Natural killer cell (primary cell): Measurements from ENCODE around the gene MTFP1. TPM values are rescaled to one million over a fixed set of nuclear protein-coding genes. Genes with fewer than 3 reads are reported as not detected.

ENCODE experiments used
- ATAC-seq, 3 donors: fragments of 150-1000 bp in 2 of 3; fragments of 200-7000 bp in 1 of 3; cut with Tn5 transposase; 1 replicate in 1 of 3; 2 replicates in 2 of 3; pipeline ENCODE4 v1.10.0; 2021; ENCODE audit warnings: mild to moderate bottlenecking in 2 of 3, moderate library complexity in 2 of 3
- DNase-seq, 2 donors: peaks; one replicate each; pipeline versions ENCODE4 v3.0.0 to v3.0.0-alpha.2; 2013 to 2021; ENCODE audit warnings: mixed read lengths in 1 of 2
- H3K27ac ChIP-seq: one replicate; pipeline ENCODE4 v1.5.1; 2013; ENCODE audit warnings: mild to moderate bottlenecking, low read length
- H3K27me3 ChIP-seq: one replicate; pipeline ENCODE4 v1.6.1; 2013; ENCODE audit warnings: low read length; ENCODE audit not compliant: control insufficient read depth, insufficient read depth
- H3K36me3 ChIP-seq: one replicate; pipeline ENCODE4 v1.6.1; 2013; ENCODE audit warnings: low read length; ENCODE audit not compliant: control insufficient read depth, insufficient read depth
- H3K4me1 ChIP-seq: one replicate; pipeline ENCODE4 v1.6.1; 2013; ENCODE audit warnings: low read length; ENCODE audit not compliant: control insufficient read depth, insufficient read depth
- H3K4me3 ChIP-seq: one replicate; pipeline ENCODE4 v1.5.1; 2013; ENCODE audit warnings: low read length
- H3K9me3 ChIP-seq: one replicate; pipeline ENCODE4 v1.6.1; 2013; ENCODE audit warnings: low read length; ENCODE audit not compliant: control insufficient read depth, insufficient read depth
- H3K27ac Mint-ChIP-seq, 2 donors: one replicate each; pipeline ENCODE4 v1.8.0; 2022; ENCODE audit warnings: mild to moderate bottlenecking in 2 of 2, mixed read lengths in 2 of 2, moderate library complexity in 1 of 2
- H3K27me3 Mint-ChIP-seq, 2 donors: one replicate each; pipeline ENCODE4 v1.8.0; 2022; ENCODE audit warnings: low read depth in 2 of 2, mixed read lengths in 2 of 2
- H3K36me3 Mint-ChIP-seq: one replicate; pipeline ENCODE4 v1.8.0; 2022; ENCODE audit warnings: mixed read lengths
- H3K4me1 Mint-ChIP-seq, 2 donors: one replicate each; pipeline ENCODE4 v1.8.0; 2022; ENCODE audit warnings: mixed read lengths in 2 of 2
- H3K4me3 Mint-ChIP-seq: one replicate; pipeline ENCODE4 v1.8.0; 2022; ENCODE audit warnings: mild to moderate bottlenecking, moderate library complexity, mixed read lengths
- H3K9me3 Mint-ChIP-seq, 2 donors: one replicate each; pipeline ENCODE4 v1.8.0; 2022; ENCODE audit warnings: mixed read lengths in 2 of 2
- CTCF ChIP-seq: fragments of 200-600 bp; IDR thresholded peaks from one replicate; pipeline ENCODE4 v1.8.0; 2022; ENCODE audit warnings: antibody characterized with exemption
- WGBS: methylation state at CpG from one replicate; pipeline ENCODE4 v1.1.7; 2013; ENCODE audit warnings: missing lambda C conversion rate; ENCODE audit not compliant: insufficient coverage; 5-methylcytosine and 5-hydroxymethylcytosine counted together
- intact Hi-C: fragments of 100-400 bp; cut with micrococcal nuclease; formaldehyde crosslinking; loops from one replicate; pipeline ENCODE4 v1.14.2; 2022
- total RNA-seq, 4 donors: library from RNA; stranded (reverse); fragments of 120-200 nt in 1 of 4; gene quantifications; one replicate each; pipeline versions ENCODE4 v1.2.3 to v1.2.4, GENCODE V29; 2013 to 2022

MTFP1 gene
- total RNA-seq, 3 donors from 2014 or later (not counting 1 experiment from before 2014, with no cell fraction given): 15.7 to 17.5 (median 17.2) TPM

- H3K36me3 ChIP-seq: peaks cover 4% of the 10 kb centered on the region
- no peak for ATAC-seq
- no peaks in the 10 kb centered on the region for H3K27me3 Mint-ChIP-seq
- intact Hi-C loops: no loop called here
- no peaks in the 10 kb centered on the region for H3K9me3 Mint-ChIP-seq
- no peak for TF ChIP-seq CTCF
- H3K27ac Mint-ChIP-seq: no peak overlapping the region
- H3K4me3 Mint-ChIP-seq: no peak overlapping the region
- H3K36me3 Mint-ChIP-seq: no peaks in the 10 kb centered on the region
- WGBS: 89% methylated on average over 3 of the region's 3 CpGs
- H3K9me3 ChIP-seq: no peaks in the 10 kb centered on the region
- DNase-seq: no peak
- no peak overlapping the region for H3K4me3 ChIP-seq
- H3K27ac ChIP-seq: no peak overlapping the region
- H3K4me1 Mint-ChIP-seq: no peaks in the 10 kb centered on the region
- H3K27me3 ChIP-seq: no peaks in the 10 kb centered on the region
- no peaks in the 10 kb centered on the region for H3K4me1 ChIP-seq
Observed at GRCh38 chr22:30411780-30412179, 13.8 kb upstream of the MTFP1 start.

- no peak for TF ChIP-seq CTCF
- no peaks in the 10 kb centered on the region for H3K9me3 Mint-ChIP-seq
- ATAC-seq (no peak), DNase-seq (no peak)
- H3K4me1 Mint-ChIP-seq: no peaks in the 10 kb centered on the region
- intact Hi-C loops: no loop called here
- 96% methylated on average over 4 of the region's 4 CpGs for WGBS
- H3K4me3 ChIP-seq: no peak overlapping the region
- no peaks in the 10 kb centered on the region for H3K27me3 Mint-ChIP-seq
- H3K27me3 ChIP-seq: no peaks in the 10 kb centered on the region
- no peaks in the 10 kb centered on the region for H3K36me3 Mint-ChIP-seq
- no peak overlapping the region for H3K27ac Mint-ChIP-seq
- H3K36me3 ChIP-seq: peaks cover 4% of the 10 kb centered on the region
- no peaks in the 10 kb centered on the region for H3K9me3 ChIP-seq
- no peak overlapping the region for H3K27ac ChIP-seq
- no peak overlapping the region for H3K4me3 Mint-ChIP-seq
- H3K4me1 ChIP-seq: no peaks in the 10 kb centered on the region
Observed at GRCh38 chr22:30413001-30413400, 12.6 kb upstream of the MTFP1 start.

GRCh38 chr22:30413745-30414524 is 11.6 kb upstream of the MTFP1 start:
- ATAC-seq (no peak), DNase-seq (no peak)
- no peak overlapping the region for H3K27ac Mint-ChIP-seq
- H3K36me3 ChIP-seq: peaks cover 7% of the 10 kb centered on the region
- no peaks in the 10 kb centered on the region for H3K27me3 ChIP-seq
- H3K4me3 Mint-ChIP-seq: no peak overlapping the region
- no peak for TF ChIP-seq CTCF
- no peaks in the 10 kb centered on the region for H3K9me3 ChIP-seq
- H3K4me1 Mint-ChIP-seq: no peaks in the 10 kb centered on the region
- no peaks in the 10 kb centered on the region for H3K9me3 Mint-ChIP-seq
- H3K36me3 Mint-ChIP-seq: no peaks in the 10 kb centered on the region
- no peaks in the 10 kb centered on the region for H3K4me1 ChIP-seq
- WGBS: 87% methylated on average over 4 of the region's 5 CpGs
- intact Hi-C loops: no loop called here
- H3K27ac ChIP-seq: no peak overlapping the region
- H3K4me3 ChIP-seq: no peak overlapping the region
- no peaks in the 10 kb centered on the region for H3K27me3 Mint-ChIP-seq
